Measurements from ENCODE around the gene TREX2. TPM values are rescaled to one million over a fixed set of nuclear protein-coding genes. Genes with fewer than 3 reads are reported as not detected.

Gene TREX2
- total RNA-seq, 4 donors from 2014 or later, result 1.4 to 3.2 (median 2.9) TPM; not detected in 1

- H3K27me3 ChIP-seq, result no peaks in the 10 kb centered on the region
- no peak for DNase-seq
- H3K36me3 ChIP-seq, result no peaks in the 10 kb centered on the region
- intact Hi-C loops (cut with DNase I; ENCODE audit: low total_unique reads), result no loop called here
- no peak overlapping the region for H3K27ac ChIP-seq
- H3K4me1 ChIP-seq, result no peaks in the 10 kb centered on the region
- TF ChIP-seq, protein P1, sequence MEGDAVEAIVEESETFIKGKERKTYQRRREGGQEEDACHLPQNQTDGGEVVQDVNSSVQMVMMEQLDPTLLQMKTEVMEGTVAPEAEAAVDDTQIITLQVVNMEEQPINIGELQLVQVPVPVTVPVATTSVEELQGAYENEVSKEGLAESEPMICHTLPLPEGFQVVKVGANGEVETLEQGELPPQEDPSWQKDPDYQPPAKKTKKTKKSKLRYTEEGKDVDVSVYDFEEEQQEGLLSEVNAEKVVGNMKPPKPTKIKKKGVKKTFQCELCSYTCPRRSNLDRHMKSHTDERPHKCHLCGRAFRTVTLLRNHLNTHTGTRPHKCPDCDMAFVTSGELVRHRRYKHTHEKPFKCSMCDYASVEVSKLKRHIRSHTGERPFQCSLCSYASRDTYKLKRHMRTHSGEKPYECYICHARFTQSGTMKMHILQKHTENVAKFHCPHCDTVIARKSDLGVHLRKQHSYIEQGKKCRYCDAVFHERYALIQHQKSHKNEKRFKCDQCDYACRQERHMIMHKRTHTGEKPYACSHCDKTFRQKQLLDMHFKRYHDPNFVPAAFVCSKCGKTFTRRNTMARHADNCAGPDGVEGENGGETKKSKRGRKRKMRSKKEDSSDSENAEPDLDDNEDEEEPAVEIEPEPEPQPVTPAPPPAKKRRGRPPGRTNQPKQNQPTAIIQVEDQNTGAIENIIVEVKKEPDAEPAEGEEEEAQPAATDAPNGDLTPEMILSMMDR (IDR thresholded peaks at IDR 0.05), result no peak
- no peak for TF ChIP-seq POLR2A (IDR thresholded peaks at IDR 0.05)
- H3K4me3 ChIP-seq, result no peak overlapping the region
- no peaks in the 10 kb centered on the region for H3K9me3 ChIP-seq
Observed at GRCh38 chrX:153456704-153457103, 10.8 kb upstream of the TREX2 start.

DNA sequence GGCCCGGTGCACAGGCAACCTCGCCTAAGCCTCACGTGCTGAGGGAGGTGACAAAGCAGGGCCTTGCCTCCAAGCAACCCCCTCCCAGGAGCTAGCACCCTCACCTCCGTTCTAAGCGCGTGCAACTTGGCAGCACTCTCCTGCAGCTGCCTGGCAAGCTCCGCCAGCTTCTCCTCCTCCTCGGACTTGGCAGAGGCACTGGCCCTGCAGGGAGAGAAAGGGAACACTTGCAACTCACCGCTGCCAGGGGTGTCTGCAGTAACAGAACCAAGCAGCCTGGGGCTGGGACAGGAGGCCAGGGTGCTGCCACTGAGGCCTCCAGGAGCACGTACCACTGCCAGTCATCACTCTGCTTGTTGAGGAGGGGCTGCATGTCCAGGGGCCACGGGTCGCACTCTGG lies 10.3 kb upstream of the TREX2 start:
- H3K27me3 ChIP-seq, result no peaks in the 10 kb centered on the region
- no peaks in the 10 kb centered on the region for H3K36me3 ChIP-seq
- no peaks in the 10 kb centered on the region for H3K4me1 ChIP-seq
- intact Hi-C loops (cut with DNase I; ENCODE audit: low total_unique reads), result no loop called here
- H3K4me3 ChIP-seq, result no peak overlapping the region
- TF ChIP-seq POLR2A (IDR thresholded peaks at IDR 0.05), result no peak
- TF ChIP-seq, protein P1 (IDR thresholded peaks at IDR 0.05), result no peak
- H3K9me3 ChIP-seq, result no peaks in the 10 kb centered on the region
- H3K27ac ChIP-seq, result no peak overlapping the region
- no peak for DNase-seq

- intact Hi-C loops (cut with DNase I; ENCODE audit: low total_unique reads), result no loop called here
- Histone ChIP-seq H3K36me3 (no peaks in the 10 kb centered on the region), H3K9me3 (no peaks in the 10 kb centered on the region), H3K4me3 (no peak overlapping the region), H3K4me1 (no peaks in the 10 kb centered on the region), H3K27ac (no peak overlapping the region), H3K27me3 (no peaks in the 10 kb centered on the region)
- TF ChIP-seq POLR2A (IDR thresholded peaks at IDR 0.05), result no peak
- TF ChIP-seq, protein P1 (IDR thresholded peaks at IDR 0.05), result no peak
- DNase-seq, result no peak
Observed at GRCh38 chrX:153455571-153455970, 9.7 kb upstream of the TREX2 start.

- H3K36me3 ChIP-seq, result no peaks in the 10 kb centered on the region
- TF ChIP-seq POLR2A (IDR thresholded peaks at IDR 0.05), result no peak
- TF ChIP-seq, protein P1 (IDR thresholded peaks at IDR 0.05), result no peak
- no peak for DNase-seq
- no peak overlapping the region for H3K27ac ChIP-seq
- no peaks in the 10 kb centered on the region for H3K9me3 ChIP-seq
- H3K27me3 ChIP-seq, result no peaks in the 10 kb centered on the region
- no peaks in the 10 kb centered on the region for H3K4me1 ChIP-seq
- intact Hi-C loops (cut with DNase I; ENCODE audit: low total_unique reads), result no loop called here
- H3K4me3 ChIP-seq, result no peak overlapping the region
Observed at GRCh38 chrX:153454901-153455550, 9.2 kb upstream of the TREX2 start.

GRCh38 chrX:153450949-153451277 lies 5.1 kb upstream of the TREX2 start:
- Histone ChIP-seq H3K9me3 (no peaks in the 10 kb centered on the region), H3K36me3 (no peaks in the 10 kb centered on the region), H3K27me3 (no peaks in the 10 kb centered on the region), H3K4me1 (no peaks in the 10 kb centered on the region), H3K27ac (no peak overlapping the region), H3K4me3 (no peak overlapping the region)
- TF ChIP-seq, protein P1 (IDR thresholded peaks at IDR 0.05), result no peak
- no peak for TF ChIP-seq POLR2A (IDR thresholded peaks at IDR 0.05)
- intact Hi-C loops (cut with DNase I; ENCODE audit: low total_unique reads), result no loop called here
- no peak for DNase-seq
